ENCODE results near the gene STAT1.

DNA sequence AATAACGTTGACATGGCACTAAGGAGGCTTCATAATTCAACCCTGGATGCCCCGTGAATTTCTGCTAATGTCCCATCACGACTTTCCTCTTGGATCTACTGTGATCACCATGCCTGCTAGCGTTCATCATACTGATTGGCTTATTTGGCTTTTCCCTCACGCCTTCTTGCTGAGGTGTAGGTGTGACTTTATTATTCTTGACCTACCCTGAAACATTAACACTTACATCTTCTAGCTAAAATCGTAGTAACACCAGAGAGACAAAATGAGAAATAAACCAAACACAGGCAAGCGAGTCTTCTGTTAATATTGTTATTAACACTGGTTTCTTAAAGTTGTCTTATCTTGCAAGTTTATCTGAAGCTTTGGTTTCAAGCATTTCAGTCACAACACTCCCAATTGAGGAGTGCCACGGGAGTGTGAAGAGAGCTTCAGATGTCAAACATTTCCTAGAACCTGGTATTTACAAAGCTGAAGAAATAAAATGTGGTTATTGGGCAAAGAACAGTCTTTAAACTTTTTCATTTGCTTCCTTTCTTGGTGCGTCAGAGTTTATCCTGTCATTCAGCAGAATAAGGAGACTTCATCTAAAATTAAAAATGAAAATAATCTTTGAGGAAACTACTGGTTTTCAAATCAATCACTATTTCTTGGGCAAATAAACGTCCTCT, 15.4 kb upstream of the STAT1 start:
- TF ChIP-seq, protein P1, sequence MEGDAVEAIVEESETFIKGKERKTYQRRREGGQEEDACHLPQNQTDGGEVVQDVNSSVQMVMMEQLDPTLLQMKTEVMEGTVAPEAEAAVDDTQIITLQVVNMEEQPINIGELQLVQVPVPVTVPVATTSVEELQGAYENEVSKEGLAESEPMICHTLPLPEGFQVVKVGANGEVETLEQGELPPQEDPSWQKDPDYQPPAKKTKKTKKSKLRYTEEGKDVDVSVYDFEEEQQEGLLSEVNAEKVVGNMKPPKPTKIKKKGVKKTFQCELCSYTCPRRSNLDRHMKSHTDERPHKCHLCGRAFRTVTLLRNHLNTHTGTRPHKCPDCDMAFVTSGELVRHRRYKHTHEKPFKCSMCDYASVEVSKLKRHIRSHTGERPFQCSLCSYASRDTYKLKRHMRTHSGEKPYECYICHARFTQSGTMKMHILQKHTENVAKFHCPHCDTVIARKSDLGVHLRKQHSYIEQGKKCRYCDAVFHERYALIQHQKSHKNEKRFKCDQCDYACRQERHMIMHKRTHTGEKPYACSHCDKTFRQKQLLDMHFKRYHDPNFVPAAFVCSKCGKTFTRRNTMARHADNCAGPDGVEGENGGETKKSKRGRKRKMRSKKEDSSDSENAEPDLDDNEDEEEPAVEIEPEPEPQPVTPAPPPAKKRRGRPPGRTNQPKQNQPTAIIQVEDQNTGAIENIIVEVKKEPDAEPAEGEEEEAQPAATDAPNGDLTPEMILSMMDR (IDR thresholded peaks at IDR 0.05): no peak
- no peak for TF ChIP-seq POLR2AphosphoS5 (IDR thresholded peaks at IDR 0.05)
